ENCODE results near the gene CLEC18C.
"Not testable (repeated sequence)": the region's sequence is repeated elsewhere in the genome, so short reads cannot be mapped to it uniquely, and the experiment has no call there.

CLEC18C gene

GRCh38 chr16:70218586-70218985 is 45.0 kb downstream of the CLEC18C start:
- DNase-seq, result not testable (repeated sequence)

GRCh38 chr16:70222574-70222973 is 49.0 kb downstream of the CLEC18C start:
- not testable (repeated sequence) for DNase-seq

- not testable (repeated sequence) for DNase-seq
These were observed 49.6 kb downstream of the CLEC18C start for GRCh38 chr16:70223216-70223615.

GRCh38 chr16:70223971-70224513 is 50.5 kb downstream of the CLEC18C start:
- DNase-seq, result not testable (repeated sequence)

- DNase-seq, result not testable (repeated sequence)
These were observed 51.1 kb downstream of the CLEC18C start for GRCh38 chr16:70224645-70225044.

- DNase-seq, result not testable (repeated sequence)
These were observed 51.8 kb downstream of the CLEC18C start for GRCh38 chr16:70225430-70225829.

GRCh38 chr16:70226024-70226423 is 52.4 kb downstream of the CLEC18C start:
- DNase-seq, result not testable (repeated sequence)

GRCh38 chr16:70231831-70232230 is 58.2 kb downstream of the CLEC18C start:
- DNase-seq, result not testable (repeated sequence)
